Myocyte (in vitro differentiated cells): Measurements from ENCODE around the gene C3. TPM values are rescaled to one million over a fixed set of nuclear protein-coding genes. Genes with fewer than 3 reads are reported as not detected.
"Not testable (repeated sequence)": the region's sequence is repeated elsewhere in the genome, so short reads cannot be mapped to it uniquely, and the experiment has no call there.

ENCODE experiments used
- DNase-seq: peaks from one replicate; pipeline ENCODE4 v3.0.0-alpha.2; 2012; ENCODE audit warnings: low read depth
- total RNA-seq: library from RNA; depleted of rRNA; stranded (reverse); fragments of >200 nt; gene quantifications from 2 replicates; pipeline ENCODE4 v1.2.3, GENCODE V29; 2014

Gene C3
- total RNA-seq, 1 donor from 2014 or later: 2.1 TPM

- DNase-seq: no peak
Measured at GRCh38 chr19:6693056-6693471, 27.4 kb downstream of the C3 start.

DNA sequence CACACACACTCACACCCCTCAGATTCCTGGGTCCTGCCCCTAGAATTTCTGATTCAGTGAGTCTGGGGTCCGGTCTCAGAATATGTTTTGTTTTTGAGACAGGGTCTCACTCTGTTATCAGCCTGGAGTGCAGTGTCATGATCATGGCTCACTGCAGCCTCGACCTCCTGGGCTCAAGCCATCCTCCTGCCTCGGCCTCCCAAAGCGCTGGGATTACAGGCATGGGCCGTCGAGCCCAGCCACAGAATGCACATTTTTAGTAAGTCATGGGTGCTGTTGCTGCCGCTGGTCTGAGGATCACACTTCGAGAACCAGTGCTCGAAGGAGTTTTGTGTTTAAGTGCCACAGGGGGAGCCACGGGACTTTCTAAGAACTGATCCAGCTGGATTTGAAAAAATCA, 28.4 kb downstream of the C3 start:
- no peak for DNase-seq

- DNase-seq: no peak
Measured at GRCh38 chr19:6691342-6691741, 29.1 kb downstream of the C3 start.

DNA sequence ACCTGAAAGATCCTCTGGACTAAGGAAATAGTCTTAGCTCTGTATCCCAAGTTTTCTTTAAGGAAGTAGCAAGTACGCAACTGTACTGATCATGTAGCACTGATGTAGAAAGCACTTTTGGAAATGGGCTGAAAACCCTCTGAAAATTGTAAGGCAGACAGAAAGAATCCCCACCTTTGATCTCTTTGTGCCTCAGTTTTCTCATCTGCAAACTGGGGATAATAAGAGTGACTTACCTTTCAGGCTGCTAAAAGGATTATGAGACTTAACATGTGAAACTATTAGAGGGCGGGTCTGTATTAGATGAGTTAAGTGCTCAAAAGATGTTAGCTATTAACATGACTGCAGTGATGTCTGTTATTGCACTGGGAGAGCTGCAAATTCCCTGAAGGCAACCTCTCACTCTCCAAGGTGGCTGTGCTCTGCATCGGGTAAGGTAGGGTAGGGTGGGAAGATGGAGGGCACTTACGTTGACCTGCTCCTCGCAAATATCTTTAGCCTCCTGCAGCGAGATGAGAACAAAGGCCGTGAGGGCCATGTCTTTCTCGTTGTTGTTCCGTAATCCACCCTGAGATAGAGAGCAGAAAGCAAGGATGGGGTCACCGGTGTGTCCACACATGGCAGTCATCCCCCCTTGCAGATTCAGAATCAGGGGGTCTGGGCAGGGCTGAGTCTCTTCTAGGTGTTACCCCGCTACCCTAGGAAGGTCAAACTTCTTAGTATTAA, 30.1 kb downstream of the C3 start:
- no peak for DNase-seq

- no peak for DNase-seq
Measured at GRCh38 chr19:6687114-6687513, 33.3 kb downstream of the C3 start.

DNA sequence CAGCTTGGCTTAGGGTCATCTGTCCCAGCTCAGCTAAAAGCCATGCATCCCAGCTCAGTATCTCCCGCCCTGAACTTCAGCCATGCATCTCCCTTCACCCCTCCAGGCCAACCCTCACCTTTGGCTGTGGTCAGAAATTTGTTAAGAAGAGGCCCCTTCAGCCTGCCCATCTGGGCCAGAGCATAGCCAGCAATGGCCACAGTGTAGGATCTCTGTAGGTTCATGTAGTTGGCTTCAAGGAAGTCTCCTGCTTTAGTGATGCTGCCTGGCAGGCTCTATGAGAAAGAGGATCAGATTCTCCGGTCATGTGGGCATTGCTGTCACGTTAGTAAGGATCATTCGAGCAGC, 33.8 kb downstream of the C3 start:
- no peak for DNase-seq

DNA sequence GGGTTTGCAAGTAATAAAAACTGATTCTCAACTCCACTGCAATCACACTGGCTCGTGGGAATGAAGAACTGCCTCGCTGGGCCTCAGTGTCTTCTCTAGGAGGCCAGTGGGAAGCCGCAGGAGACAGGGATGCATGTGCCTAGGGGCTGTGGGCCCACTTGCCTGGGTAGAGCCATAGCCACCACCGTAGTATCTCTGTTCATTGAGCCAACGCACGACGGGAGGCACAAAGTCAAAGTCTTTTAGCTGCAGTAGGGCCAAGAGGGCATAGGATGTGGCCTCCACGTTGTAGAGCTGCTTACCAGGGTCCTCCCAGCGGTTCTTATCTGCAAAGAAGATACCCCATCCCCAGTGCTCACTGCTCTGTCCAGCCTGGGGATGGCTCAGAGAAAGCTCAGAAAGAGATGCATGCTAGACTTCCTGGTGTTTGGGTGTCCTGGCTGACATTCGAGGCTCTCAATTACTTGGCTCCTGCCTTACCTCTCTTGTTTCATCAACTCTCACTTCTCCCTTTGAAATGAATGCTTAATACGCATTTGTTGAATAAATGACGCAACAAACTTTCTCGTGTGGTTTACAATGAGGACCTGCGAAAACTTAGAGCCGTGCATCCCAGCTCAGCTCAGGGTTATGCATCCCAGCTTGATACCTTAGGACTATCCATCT, 34.4 kb downstream of the C3 start:
- no peak for DNase-seq

DNA sequence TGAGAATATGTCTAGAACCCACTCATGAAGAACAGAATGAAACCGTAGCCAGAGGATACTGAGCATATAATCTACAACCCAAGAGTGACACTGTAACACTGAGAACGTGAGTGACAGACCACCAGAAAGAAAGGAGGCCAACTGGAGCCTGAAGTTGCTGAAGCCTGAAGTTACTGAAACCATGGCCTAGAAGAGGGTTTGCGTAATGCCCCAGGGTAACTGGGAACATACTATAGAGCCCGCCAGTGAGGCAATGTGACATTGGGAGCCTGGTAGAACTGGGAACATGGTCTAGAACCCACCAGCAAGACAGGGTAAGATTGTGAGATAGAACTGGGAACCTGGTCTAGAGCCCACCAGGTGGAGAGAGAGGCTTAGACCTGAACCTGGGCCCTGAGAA, 35.0 kb downstream of the C3 start:
- DNase-seq: no peak

DNA sequence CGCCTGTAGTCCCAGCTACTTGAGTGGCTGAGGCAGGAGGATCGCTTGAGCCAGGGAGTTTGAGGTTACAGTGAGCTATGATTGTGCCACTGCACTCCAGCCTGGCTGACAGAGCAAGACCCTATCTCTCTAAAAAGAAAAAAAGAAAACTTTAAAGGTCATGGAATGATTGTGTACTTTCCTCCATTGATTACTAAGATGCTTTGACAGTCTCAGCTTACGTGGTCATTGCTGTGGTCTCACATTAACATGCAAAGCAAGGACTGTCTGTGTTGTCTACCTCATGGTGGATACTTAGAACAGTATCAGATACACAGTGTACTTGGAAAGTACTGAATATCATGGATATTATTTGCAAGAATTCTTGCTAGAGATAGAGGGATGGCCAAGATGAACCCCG, 36.5 kb downstream of the C3 start:
- no peak for DNase-seq

GRCh38 chr19:6682607-6683128, 37.8 kb downstream of the C3 start:
- no peak for DNase-seq

GRCh38 chr19:6680141-6680540, 40.3 kb downstream of the C3 start:
- no peak for DNase-seq

- no peak for DNase-seq
Measured at GRCh38 chr19:6679139-6679538, 41.3 kb downstream of the C3 start.

- no peak for DNase-seq
Measured at GRCh38 chr19:6678690-6679109, 41.8 kb downstream of the C3 start.

GRCh38 chr19:6677883-6678689, 42.4 kb downstream of the C3 start:
- DNase-seq: no peak

DNA sequence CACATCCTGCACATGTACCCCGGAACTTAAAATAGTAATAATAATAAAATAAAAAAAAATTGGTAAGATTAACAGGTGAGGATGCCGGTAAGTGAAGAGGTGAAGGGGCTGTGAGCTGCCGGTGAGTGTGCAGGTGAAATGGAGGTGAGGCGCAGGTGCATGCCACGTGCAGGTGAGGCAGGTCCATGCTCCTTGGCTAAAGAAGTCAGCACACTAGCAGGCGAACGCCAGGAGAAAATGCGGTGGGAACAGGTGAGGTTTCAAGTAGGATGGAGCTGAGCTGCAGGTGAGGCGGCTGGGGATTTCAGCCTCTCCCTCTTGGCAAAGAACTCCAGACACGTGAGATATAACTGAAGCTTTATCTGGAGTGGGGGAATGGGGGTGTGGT, 43.0 kb downstream of the C3 start:
- DNase-seq: no peak

DNA sequence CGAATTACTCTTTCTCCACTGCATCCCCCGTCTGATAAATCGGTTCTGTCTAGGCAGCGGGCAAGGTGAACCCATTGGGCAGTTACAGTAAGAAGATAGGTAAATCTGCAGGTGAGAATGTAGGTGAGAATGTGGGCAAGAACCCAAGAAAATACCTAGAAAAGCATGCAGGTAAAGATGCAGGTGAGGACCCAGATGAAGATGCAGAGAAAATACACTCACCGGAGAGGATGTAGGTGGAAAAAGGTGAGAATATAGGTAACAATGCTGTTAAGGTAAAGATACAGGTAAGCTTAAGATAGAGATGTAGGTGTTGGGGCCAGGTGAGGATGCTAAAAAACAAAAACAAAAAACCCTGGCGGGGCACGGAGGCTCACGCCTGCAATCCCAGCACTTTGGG, 44.2 kb downstream of the C3 start:
- no peak for DNase-seq

- DNase-seq: peak; percentile 50
Measured at GRCh38 chr19:6674868-6675305, 45.6 kb downstream of the C3 start.

- not testable (repeated sequence) for DNase-seq
Measured at GRCh38 chr19:6674408-6674807, 46.0 kb downstream of the C3 start.

- no peak for DNase-seq
Measured at GRCh38 chr19:6672693-6673290, 47.7 kb downstream of the C3 start.

- no peak for DNase-seq
Measured at GRCh38 chr19:6671960-6672359, 48.5 kb downstream of the C3 start.

DNA sequence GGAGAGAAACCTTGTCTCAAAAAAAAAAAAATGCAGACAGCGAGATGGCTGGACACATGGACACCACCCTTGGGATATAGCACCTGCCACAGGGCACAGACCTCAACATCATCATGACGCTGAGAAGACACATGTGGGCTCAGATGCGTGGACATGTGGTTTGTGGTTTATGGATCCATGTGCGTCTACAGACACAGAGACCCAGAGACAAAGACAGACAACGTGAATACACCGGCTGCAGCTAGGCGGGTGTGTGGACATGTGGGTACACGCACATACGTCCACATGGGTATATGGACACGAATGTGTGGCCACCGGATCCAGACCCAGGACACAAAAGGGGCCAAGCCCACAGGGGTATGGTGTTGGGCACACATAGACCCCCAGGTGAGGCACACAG, 51.8 kb downstream of the C3 start:
- DNase-seq: peak; percentile 2
